HG02885 (cell line): Measurements from ENCODE around the gene RORC.
"Not testable (repeated sequence)": the region's sequence is repeated elsewhere in the genome, so short reads cannot be mapped to it uniquely, and the experiment has no call there.

Source experiments
- ATAC-seq: cut with Tn5 transposase; IDR thresholded peaks from one replicate; pipeline ENCODE4 v1.9.1; 2021; ENCODE audit warnings: mild to moderate bottlenecking; ENCODE audit not compliant: unreplicated experiment, poor library complexity

RORC gene

DNA sequence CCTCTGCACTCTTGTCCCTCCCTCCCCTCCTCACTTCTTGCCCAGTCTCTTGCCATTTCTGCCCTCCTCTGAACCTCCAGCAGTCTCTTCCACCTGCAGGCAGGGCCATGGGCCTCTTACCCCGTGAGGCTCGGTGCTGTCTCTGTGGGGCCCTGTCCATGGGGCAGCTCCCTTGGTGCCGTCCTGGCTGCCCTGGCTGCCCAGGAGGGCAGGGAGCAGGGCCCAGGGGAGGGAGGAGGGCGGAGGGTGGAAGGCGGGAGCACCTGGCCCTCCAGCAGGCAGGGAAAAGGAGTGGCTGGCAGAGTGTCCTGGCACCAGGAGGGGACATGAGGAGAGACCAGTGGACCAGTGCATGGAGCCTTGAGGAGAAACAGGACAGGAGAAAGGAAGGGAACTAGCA, at the start of gene RORC:
TSS of gene RORC (minus strand) at position 198 of the 400 bp plus-strand sequence. CDS start at position 160, 38 bp downstream.
- no peak for ATAC-seq

DNA sequence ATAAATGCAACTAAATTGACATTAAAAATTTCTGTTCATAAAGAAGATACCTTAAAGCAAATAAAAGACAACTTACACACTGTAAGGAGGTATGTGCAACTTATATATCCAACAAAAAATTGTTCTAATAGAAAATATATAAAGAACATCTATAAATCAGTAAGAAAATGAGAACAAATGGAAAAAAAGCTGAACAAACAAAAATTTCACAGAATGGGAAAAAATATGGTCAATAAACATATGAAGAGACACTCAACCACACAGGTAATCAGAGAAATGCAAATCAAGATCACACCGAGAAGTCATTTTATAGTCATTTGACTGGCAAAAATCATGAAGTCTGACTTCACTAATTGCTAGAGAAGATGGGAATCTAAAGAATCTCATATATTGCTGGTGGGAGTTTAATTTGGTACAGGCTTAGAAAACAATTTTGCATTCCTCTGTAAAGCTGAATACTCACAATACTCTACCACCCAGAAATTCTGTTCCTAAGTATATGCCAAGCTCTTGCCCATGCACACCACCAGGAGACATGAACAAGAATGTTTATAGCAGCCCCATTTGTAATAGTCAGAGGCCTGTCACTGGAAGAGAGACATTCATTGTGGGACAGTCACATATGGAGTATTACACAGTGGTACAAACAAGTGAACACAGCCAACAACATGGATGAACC, 44.0 kb upstream of the RORC start:
- no peak for ATAC-seq

DNA sequence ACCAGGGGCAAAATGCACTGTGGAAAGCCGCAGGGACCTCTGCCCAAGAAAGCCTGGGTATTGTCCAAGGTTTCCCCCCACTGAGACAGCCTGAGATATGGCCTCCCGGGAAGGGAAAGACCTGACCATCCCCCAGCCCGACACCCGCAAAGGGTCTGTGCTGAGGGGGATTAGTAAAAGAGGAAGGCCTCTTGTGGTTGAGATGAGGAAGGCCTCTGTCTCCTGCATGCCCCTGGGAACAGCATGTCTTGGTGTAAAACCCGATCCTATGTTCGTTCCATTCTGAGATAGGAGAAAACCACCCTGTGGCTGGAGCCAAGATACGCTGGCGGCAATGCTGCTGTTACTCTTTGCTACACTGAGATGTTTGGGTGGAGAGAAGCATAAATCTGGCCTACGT, 41.2 kb upstream of the RORC start:
- ATAC-seq, result not testable (repeated sequence)

DNA sequence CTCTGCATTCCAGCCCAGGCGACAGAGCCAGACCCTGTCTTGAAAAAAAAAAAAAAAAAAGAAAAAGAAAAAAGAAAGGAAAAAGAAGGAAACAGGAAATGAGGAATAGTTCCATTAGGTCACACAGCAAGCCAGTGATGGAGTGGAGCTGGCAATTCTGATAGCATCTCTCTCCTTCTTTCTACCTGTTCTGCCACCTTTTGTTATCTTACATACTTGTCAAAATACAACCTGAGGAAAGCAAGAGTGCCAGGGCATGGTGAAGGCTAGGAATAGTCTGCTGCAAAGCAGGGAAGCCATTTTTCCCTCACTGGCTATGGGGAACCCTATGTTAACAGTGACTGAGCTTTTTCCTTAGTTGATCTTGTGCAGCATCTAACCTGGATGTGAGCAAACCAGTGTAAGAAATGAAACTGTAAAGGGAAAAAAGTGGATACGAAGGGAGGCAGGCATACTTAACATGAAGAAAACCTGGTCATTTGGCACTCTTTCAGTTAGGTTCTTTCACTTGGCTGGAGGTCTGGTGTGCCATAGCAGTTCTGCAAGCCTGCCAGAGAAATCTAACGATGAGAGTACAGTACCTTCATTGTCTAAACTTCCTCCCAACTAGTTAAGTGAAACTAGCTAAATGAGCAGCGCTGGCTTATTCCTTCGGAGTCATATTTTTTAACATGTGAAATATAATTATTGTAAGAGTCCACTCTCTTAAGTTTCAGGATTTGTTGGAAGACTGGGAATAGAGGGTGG, 39.9 kb upstream of the RORC start:
- no peak for ATAC-seq

DNA sequence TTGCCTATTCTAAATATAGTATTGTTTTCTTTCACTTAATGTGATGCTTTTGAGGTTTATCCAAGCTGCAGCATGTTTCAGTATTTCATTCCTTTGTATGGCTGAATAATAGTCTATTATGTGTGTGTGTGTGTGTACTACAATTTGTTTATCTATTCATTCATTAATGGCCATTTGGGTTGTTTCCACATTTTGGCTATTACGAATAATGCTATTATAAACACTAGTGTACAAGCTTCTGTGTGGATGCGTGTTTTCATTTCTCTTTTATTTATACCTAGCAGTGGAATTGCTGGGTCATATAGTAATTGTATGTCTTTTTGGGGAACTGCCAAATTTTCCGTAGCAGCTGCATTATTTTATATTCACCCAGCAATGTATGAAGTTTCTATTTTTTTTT, 36.9 kb upstream of the RORC start:
- no peak for ATAC-seq

DNA sequence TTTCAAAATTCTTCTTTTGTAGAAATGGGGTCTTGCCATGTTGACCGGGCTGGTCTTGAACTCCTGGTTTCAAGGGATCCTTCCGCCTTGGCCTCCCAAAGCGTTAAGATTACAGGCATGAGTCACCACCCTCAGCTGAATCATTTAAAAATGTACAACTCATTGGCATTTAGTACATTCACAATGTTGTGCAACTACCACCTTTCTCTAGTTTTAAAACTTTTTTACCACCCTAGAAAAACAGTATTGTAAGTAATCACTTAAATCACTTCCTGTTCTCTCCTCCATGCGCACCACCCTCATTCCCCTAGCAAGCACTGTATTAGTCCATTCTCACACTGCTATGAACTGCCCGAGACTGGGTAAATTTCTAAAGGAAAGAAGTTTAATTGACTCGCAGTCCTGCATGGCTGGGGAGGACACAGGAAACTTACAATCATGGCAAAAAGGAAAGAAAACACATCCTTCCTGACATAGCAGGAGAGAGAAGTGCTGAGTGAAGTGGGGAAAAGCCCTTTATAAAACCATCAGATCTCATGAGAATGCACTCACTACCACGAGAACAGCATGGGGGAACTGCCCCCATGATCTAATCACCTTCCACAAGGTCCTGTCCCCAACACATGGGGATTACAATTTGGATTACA, 36.3 kb upstream of the RORC start:
- no peak for ATAC-seq

DNA sequence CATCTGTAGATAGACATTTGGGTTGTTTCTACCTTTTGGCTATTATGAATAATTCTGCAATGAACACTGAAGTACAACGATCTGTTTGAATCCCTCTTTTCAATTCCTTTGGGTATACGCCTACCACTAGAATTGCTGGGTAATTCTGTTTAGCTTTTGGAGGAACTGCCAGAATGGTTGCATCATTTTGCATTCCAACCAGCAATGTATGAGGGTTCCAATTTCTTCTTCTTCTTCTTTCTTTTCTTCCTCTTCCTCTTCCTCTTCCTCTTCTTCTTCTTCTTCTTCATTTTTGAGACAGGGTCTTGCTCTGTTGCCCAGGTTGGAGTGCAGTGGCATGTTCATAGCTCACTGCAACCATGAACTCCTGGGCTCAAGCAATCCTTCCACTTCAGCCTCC, 35.7 kb upstream of the RORC start:
- ATAC-seq, result no peak

DNA sequence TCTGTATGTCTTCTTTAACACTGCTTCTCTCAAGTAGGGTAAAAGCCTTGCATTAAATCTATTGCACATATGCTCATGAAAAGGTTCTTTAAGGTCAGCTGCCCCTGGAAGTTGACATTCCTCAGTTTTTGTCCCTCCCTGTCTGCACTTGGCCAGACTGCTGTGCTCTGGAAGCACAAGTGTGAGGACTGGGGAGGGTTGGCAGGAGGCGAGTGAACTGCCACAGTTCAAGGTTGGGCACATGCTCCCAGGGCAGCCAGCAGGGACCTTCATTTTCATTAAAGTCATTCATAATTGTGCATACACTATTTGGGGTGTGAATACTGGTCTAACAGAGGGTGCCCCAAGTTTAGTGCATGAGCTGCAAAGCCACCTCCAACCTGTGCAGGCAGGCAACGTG, 32.8 kb upstream of the RORC start:
- no peak for ATAC-seq

DNA sequence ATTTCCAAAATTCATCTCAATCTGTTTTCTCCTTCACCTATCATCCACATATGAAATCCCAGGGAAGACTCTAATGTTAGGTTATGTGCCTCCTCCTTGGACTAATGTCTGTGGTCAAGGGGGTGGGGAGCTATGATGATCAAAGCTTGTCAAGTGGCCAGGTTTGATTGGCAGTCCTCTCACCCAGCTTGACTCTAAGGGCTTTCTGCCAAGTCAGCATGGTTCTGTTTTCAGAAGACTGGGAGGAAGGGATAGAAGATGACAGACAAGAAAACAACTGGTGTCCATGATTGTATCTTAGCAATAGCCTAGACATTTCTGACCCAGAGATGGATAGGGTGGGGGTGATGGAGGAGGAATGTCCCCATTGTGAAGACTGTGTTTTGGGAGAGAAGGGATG, 31.0 kb upstream of the RORC start:
- ATAC-seq, result no peak

DNA sequence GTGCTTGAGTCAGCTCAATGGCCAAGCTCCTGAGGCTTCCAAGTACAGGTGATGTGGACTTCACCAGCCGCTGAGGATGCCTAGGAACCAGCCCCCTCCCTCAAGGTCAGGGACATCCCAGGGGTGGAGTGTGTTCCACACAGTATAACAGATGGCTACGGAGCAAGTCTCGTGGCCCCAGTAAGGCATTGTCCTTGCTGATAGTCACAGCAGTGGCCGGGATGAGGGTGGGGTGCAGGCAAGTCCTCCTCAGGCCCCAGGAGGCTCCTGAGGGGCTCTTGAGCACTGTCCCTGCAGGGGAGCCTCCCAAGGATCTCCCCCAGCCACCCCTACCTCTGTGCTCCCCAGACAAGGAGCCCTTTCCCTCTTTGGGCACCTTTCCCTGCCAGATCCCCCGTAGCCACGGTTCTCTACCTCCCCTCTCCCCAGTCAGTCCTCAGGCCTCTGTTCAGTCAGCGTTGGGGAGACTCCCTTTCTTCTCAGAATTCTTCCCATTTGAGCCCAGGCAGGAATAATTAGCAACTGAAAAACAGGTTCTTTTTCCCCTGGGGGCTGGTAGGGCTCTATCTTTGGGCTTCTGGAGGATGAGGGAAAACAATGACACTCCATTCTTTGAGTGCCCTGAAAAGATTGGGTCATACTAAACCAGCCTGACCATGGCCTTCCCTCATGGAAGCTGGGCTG, 29.0 kb upstream of the RORC start:
- ATAC-seq, result no peak

DNA sequence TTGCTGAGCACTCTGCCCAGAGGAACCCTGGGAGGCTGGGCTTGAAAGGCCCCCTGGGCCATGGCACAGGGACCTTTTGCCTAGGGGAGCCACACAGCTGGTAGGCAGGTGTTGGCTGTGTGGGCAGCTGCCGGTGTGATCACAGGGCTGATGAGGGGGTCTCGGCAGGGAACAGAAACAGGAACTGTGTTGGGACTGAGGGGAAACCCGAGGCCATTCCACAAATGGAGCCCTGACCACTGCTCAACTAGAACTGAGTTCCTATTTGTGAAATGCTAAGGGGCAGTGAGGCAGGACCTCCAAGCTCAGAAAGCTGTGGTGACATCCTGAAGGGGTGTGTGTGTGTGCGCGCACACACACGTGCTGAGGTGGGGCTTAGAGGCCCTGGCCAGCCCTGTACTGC, 28.3 kb upstream of the RORC start:
- ATAC-seq, result no peak

DNA sequence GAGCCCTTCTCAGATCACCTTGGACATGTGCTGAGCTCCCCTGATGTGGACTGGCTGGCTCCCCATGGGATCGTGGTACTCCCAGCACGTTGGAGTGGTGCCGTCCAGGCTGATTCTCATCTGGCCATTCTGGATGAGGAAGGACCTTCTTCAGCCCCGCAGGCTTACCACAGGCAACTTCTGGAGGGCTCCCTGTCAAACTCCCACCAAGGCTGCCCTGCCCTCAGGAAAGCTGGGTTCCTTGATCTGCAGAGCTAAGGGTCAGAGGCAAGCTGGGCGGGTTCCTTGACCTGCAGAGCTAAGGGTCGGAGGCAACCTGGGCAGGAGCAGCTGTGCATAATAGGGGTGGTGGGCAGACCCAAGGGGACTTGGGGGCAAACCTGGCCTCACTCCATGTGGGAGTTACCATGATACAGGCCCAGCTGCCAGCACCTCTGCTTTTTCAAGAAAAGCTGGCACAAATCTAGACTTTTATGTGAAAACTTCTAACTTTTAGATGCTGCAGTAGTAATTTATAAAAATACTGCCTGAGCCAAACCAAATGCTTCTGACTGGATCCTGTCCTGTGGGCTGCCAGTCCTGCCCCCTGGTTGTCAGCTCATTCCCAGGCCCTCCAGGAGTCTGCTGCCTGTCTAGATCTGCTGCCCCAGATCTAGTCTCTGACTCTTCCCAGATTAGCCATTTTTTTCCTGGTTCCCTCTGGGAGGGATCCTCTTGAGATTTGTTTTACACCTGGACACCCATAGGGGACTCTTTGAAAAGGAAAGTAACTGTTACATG, 27.5 kb upstream of the RORC start:
- no peak for ATAC-seq

DNA sequence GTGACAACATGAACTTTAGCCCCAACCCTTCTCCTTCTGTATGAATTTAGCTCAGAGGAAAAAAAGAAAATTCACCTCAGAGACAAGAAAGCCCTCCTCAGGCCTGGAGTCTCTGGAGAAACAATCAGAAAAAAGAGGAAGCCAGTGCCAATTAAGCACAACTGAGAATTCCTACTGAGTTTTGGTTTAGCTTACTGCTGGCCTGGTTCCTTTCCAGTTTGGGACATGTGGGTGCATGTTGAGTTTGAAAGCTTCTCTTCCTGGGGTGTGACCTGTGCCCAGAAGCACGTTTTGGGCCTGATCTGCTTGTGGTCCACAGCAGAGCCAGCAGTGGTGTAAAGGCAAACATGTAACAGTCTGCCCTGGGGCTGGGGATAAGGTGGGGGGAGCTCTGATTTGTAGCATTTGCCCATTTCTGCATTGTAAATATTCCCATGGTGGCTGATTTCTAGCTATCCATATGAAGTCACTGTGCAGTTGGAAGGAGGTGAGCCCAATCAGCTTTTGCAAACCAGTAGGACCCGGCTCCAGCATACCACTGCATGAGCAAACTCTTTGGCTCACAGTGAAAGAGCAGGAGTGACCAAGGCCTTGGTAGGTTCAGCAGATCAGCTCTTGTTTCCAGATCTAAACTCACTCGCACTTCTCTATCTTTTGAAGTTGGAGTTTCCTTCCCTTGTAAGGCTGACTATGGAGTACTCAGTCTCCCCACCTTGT, 26.6 kb upstream of the RORC start:
- ATAC-seq, result no peak

DNA sequence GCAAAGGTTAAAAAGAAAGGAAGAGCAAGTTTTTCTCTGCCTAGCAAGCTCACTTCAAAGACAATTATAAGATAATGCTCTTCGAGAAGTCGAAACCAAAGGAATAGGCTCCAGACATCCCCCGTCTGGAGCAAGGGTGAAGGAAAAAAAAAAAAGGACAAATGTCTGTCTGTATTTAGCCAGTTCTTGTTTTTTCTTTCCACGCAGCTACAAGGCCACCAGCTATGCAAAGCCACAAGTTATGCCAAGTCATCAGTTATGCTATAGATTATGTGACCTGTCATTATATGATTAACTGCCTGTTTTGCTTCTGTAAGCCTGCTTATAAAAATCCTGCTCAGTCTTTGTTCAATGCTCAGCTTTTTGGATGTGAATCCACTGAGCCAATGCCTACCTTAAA, 24.3 kb upstream of the RORC start:
- ATAC-seq, result no peak

DNA sequence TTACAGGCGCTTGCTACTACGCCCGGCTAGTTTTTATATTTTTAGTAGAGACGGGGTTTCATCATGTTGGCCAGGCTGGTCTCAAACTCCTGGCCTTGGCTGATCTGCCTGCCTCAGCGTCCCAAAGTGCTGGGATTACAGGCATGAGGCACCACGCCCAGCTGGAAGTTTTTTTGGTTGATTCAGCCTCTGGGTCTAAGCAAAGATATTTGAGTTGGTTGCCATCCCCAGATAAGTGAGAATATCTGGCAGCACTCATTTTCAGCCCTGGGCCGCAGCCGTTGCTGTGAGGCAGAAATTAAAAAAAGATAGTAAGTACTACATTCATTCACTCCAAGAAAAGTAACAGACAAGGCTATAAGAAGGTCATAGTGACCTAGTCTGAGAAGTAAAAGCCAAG, 23.9 kb upstream of the RORC start:
- ATAC-seq, result not testable (repeated sequence)

DNA sequence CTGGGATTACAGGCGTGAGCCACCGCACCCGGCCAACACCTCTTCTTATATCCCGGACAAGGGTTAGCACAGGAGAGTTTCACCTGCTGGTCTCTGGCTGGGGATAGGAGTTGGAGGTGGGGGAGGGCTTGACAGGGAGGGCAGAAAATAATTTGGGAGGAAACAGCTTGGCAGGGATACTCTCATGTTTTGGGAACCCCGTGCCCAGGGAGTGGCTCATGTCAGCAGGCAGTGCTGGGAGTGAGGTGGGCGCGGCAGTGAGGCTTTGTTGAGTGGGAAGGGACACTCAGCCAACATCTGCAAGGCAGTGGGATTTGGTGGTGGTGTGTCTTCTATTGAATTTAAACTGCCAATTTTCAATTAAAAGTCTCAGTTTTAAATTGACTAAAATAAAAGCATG, 23.1 kb upstream of the RORC start:
- ATAC-seq, result no peak

DNA sequence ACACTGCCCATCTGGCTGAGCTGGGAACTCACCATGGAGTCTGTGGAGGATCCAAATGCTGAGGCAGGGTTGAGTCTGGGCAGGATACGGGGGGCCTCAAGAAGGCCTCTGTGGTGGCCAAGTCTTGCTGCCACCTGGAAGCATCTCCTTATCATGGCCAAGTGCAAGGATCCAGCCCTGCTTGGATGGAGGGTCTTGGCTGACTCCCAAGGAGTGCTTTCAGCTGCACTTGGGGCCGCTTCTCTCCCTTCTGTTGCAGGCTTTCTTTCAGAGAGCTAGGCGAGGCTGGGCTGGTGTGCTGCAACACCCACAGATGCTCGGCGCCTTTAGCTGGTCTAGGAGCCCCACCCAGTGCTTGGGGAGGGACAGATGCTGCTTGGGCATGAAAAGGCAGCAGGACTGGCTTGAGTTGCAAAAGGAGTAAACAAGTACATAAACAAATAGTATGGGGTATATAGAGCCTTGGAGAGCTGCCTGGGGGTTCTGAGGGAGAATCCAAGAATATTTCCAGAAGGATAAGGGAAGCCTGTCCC, 21.9 kb upstream of the RORC start, which contains the start of gene THEM5:
TSS of gene THEM5 (minus strand) at position 302 of the 533 bp plus-strand sequence. CDS start at position 155, 147 bp downstream.
- no peak for ATAC-seq

DNA sequence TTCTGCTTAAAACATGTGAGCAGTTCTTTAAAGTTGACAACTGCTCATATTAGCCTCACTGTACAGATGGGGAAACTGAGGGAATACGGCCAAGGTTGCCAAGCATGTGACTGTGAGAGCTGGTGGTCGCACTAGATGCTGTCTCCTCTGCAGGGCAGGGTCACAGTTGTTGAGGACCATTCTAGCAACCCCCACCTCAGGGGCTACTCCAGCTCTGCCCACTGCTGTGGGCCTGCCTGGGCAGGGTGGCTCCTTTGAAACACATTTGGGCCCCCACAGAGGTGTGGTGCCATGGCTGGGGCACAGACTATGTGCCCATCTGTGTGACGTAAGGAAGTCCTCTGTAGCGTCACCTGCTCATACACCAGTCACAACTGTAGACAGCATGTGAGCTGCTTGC, 21.1 kb upstream of the RORC start:
- ATAC-seq, result no peak

DNA sequence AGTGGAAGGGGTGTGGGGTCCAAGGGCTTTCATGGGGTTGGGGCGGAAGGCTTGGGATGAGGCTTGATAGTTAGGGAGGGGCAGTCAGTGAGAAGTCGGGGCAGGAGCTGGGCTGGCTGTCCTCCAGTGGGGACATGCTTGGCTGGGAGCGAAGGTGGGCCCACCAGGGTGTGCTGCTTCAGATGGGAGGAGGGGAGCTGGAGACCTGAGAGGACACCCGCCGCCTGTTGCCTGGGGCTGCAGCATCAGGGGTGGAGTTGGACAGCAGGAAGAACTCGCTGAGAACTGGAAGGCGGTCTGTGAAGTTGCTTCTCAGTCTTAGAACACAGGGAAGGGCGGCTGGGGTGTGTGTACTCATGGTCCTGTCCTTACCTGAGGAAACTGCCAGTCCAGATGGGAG, 20.3 kb upstream of the RORC start:
- ATAC-seq, result no peak
